ENCODE results near the gene AFAP1L2. TPM values are rescaled to one million over a fixed set of nuclear protein-coding genes. Genes with fewer than 3 reads are reported as not detected.

AFAP1L2 gene
- polyA plus RNA-seq, 1 experiment, result 0.22 TPM

- TF ChIP-seq, protein P1, sequence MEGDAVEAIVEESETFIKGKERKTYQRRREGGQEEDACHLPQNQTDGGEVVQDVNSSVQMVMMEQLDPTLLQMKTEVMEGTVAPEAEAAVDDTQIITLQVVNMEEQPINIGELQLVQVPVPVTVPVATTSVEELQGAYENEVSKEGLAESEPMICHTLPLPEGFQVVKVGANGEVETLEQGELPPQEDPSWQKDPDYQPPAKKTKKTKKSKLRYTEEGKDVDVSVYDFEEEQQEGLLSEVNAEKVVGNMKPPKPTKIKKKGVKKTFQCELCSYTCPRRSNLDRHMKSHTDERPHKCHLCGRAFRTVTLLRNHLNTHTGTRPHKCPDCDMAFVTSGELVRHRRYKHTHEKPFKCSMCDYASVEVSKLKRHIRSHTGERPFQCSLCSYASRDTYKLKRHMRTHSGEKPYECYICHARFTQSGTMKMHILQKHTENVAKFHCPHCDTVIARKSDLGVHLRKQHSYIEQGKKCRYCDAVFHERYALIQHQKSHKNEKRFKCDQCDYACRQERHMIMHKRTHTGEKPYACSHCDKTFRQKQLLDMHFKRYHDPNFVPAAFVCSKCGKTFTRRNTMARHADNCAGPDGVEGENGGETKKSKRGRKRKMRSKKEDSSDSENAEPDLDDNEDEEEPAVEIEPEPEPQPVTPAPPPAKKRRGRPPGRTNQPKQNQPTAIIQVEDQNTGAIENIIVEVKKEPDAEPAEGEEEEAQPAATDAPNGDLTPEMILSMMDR (IDR thresholded peaks at IDR 0.05; ENCODE audit: insufficient read depth, low read depth, low read length), result 0 out of 2 replicates have a peak, but pooled peaks have one; percentile 11
- CTCF ChIA-PET, result interaction anchor here (1.4 kb wide), 1 partner anchor 100 kb away, joined by 6 read pairs; no protein-coding TSS in a partner anchor
- no peak for DNase-seq (ENCODE audit: low read depth)
- Histone ChIP-seq H3K27me3 (ENCODE audit: control insufficient read depth, insufficient read depth, low read length) (peaks cover 28% of the 10 kb centered on the region), H3K36me3 (ENCODE audit: control insufficient read depth, insufficient read depth, low read length) (no peaks in the 10 kb centered on the region), H3K4me3 (ENCODE audit: low read depth, low read length) (no peak overlapping the region)
- POLR2A ChIA-PET, result no interaction called here
Observed at GRCh38 chr10:114403541-114404161, 651 bp downstream of the AFAP1L2 start.

- POLR2A ChIA-PET, result no interaction called here
- CTCF ChIA-PET, result interaction anchor here (1.1 to 1.4 kb wide), 2 partner anchors 96 to 99 kb away, joined by 3 to 6 read pairs; no protein-coding TSS in a partner anchor
- H3K27me3 ChIP-seq (ENCODE audit: control insufficient read depth, insufficient read depth, low read length), result peaks cover 29% of the 10 kb centered on the region
- H3K36me3 ChIP-seq (ENCODE audit: control insufficient read depth, insufficient read depth, low read length), result no peaks in the 10 kb centered on the region
- no peak overlapping the region for H3K4me3 ChIP-seq (ENCODE audit: low read depth, low read length)
- TF ChIP-seq, protein P1 (IDR thresholded peaks at IDR 0.05; ENCODE audit: insufficient read depth, low read depth, low read length), result no peak
- no peak for DNase-seq (ENCODE audit: low read depth)
Observed at GRCh38 chr10:114402871-114403540, 1.3 kb downstream of the AFAP1L2 start.

DNA sequence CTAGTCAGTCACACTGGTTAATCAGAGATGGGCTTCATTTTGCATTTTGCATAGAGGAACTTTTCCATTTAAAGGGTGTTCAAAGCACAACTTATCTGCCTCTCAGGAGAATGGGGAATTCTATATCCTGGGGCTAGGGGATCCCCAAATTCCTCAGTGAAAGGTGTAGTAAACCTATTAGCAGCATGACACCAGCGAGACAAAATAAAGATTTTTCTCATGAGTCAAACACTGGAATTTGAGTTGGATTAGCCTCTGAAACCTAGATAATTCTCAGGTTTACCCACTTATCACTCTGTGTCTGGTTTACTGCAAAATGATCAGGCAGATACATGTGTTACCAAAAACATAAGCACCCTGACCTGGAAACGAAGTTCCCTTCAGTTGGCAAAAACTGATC is 2.1 kb downstream of the AFAP1L2 start:
- CTCF ChIA-PET, result interaction anchor here (1.1 kb wide), 1 partner anchor 95 kb away, joined by 3 read pairs; no protein-coding TSS in a partner anchor
- DNase-seq (ENCODE audit: low read depth), result no peak
- Histone ChIP-seq H3K36me3 (ENCODE audit: control insufficient read depth, insufficient read depth, low read length) (no peaks in the 10 kb centered on the region), H3K27me3 (ENCODE audit: control insufficient read depth, insufficient read depth, low read length) (peaks cover 35% of the 10 kb centered on the region), H3K4me3 (ENCODE audit: low read depth, low read length) (no peak overlapping the region)
- TF ChIP-seq, protein P1 (IDR thresholded peaks at IDR 0.05; ENCODE audit: insufficient read depth, low read depth, low read length), result no peak
- POLR2A ChIA-PET, result no interaction called here

DNA sequence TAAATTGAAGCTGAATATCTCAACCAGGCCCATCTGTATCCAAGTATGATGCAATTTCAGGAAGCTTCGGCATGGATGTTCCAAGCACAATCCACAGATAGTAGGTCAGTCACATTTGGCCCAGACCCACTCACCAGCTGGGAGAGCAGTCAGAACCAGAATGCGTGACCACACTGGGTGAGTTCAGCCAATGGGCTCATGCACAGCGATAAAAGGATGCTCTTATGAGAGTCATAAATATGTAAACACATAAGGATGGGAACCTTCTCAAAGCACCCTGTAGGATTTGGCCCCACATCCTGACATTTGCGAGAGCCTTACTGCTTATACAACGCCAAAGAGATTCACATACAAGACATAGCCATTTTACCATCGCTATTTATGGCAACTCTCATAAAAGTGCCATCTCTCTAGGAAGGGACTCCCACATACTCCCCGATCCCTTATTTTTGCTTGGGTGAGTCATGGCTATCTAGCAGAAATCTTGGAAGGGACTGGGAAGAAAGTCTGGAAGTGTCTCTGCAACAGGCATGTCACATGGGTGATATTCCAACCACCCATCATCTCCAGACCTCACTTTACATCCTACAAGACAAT is 3.0 kb downstream of the AFAP1L2 start:
- TF ChIP-seq, protein P1 (IDR thresholded peaks at IDR 0.05; ENCODE audit: insufficient read depth, low read depth, low read length), result no peak
- Histone ChIP-seq H3K36me3 (ENCODE audit: control insufficient read depth, insufficient read depth, low read length) (no peaks in the 10 kb centered on the region), H3K27me3 (ENCODE audit: control insufficient read depth, insufficient read depth, low read length) (peaks cover 39% of the 10 kb centered on the region), H3K4me3 (ENCODE audit: low read depth, low read length) (no peak overlapping the region)
- POLR2A ChIA-PET, result no interaction called here
- DNase-seq (ENCODE audit: low read depth), result peak; percentile 59
- CTCF ChIA-PET, result interaction anchor here (0.7 to 1.2 kb wide), 2 partner anchors 26 to 97 kb away, joined by 3 read pairs; no protein-coding TSS in a partner anchor

- H3K4me3 ChIP-seq (ENCODE audit: low read depth, low read length), result no peak overlapping the region
- CTCF ChIA-PET, result interaction anchor here (0.8 to 1.3 kb wide), 3 partner anchors 24 to 113 kb away, joined by 3 to 4 read pairs (median 3); no protein-coding TSS in a partner anchor
- H3K27me3 ChIP-seq (ENCODE audit: control insufficient read depth, insufficient read depth, low read length), result peaks cover 40% of the 10 kb centered on the region
- H3K36me3 ChIP-seq (ENCODE audit: control insufficient read depth, insufficient read depth, low read length), result no peaks in the 10 kb centered on the region
- POLR2A ChIA-PET, result no interaction called here
- TF ChIP-seq, protein P1 (IDR thresholded peaks at IDR 0.05; ENCODE audit: insufficient read depth, low read depth, low read length), result no peak
- no peak for DNase-seq (ENCODE audit: low read depth)
Observed at GRCh38 chr10:114400091-114400490, 4.2 kb downstream of the AFAP1L2 start.

All from BJ (cell line).